Measurements from ENCODE around the gene SIT1.
A peak's percentile ranks its signal among the peaks of the same experiment; 100 is the strongest.

Gene SIT1

DNA sequence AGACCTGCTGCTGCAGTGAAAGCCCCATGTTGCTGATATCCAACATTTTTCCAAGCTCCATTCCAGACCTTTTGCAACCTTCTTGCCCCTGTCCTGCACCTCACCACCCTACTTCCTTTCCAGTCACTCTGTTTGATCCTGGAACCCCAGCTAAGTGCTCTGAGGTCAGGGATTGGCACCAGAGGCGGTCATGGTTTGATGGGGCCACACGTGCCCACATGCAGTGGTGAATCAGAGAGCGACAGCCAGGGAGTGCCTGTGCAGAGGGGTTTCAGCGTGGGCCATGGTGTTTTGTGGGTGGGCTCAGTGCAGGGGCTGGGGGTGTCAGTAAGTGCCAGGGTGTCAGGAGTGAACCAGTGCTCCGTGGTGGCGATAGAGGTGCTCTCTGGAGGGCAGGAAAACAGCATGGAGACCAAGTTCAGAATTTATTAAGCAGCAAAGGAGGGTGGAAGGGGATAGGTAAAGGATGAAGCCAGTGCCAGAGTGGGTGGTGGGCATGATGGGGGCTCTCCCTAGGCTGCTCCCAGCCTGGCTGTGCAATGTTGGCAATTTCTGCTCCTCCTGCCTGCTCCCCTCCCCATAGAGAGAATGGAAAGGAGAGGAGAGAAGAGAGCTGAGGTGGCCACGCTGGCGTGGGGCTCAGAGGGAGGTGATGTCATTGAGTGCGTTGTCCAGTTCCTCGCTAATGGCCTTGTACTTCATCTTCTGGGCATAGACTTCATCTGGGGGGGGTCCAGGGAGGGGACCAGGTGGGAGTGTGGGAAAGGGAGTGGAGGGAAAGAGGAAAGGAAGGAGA lies 32.0 kb upstream of the SIT1 start:
- DNase-seq, result no peak

DNA sequence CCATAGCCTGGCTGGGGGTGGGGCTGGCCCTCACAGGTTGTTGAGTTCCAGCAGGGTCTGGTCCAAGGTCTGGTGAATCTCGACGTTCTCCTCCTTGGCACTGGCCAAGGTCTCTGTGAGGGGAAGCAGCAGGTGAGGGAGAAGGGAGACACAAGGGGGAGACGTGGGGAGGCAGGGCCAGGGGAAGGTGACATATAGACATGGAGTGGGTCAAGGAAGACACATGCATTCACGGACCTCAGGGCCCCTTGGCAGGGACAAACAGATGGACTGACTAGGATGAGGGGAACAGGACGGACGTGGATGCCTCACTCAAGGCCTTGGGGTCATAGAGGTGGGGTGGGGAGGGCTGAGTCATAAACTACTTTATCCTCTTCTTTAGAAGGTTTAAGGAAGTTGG lies 31.3 kb upstream of the SIT1 start:
- no peak for DNase-seq

GRCh38 chr9:35681341-35682002 lies 30.7 kb upstream of the SIT1 start:
- no peak for DNase-seq

GRCh38 chr9:35680331-35681105 lies 29.8 kb upstream of the SIT1 start:
- DNase-seq, result no peak

GRCh38 chr9:35679766-35680330 lies 29.1 kb upstream of the SIT1 start:
- no peak for DNase-seq

- no peak for DNase-seq
Observed at GRCh38 chr9:35679091-35679490, 28.4 kb upstream of the SIT1 start.

DNA sequence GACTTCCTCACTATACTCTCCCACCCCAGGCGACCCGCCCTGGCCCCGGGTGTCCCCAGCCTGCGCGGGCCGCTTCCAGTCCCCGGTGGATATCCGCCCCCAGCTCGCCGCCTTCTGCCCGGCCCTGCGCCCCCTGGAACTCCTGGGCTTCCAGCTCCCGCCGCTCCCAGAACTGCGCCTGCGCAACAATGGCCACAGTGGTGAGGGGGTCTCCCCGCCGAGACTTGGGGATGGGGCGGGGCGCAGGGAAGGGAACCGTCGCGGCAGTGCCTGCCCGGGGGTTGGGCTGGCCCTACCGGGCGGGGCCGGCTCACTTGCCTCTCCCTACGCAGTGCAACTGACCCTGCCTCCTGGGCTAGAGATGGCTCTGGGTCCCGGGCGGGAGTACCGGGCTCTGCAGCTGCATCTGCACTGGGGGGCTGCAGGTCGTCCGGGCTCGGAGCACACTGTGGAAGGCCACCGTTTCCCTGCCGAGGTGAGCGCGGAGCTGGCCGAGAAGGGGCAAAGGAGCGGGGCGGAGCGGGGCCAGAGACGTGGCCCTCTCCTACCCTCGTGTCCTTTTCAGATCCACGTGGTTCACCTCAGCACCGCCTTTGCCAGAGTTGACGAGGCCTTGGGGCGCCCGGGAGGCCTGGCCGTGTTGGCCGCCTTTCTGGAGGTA lies 25.1 kb upstream of the SIT1 start:
- DNase-seq, result peak in 17 of 51 donors; percentile 6 to 51 (median 25)

GRCh38 chr9:35675204-35675603 lies 24.5 kb upstream of the SIT1 start:
- no peak for DNase-seq

- no peak for DNase-seq
Observed at GRCh38 chr9:35674025-35674361, 23.3 kb upstream of the SIT1 start.

- DNase-seq, result peak in 17 of 51 donors; percentile 5 to 53 (median 17)
Observed at GRCh38 chr9:35673132-35674024, 22.6 kb upstream of the SIT1 start, which contains the start of gene CA9. TSS of gene CA9 (plus strand) at chr9:35673928. CDS start at chr9:35673960, 32 bp downstream.

DNA sequence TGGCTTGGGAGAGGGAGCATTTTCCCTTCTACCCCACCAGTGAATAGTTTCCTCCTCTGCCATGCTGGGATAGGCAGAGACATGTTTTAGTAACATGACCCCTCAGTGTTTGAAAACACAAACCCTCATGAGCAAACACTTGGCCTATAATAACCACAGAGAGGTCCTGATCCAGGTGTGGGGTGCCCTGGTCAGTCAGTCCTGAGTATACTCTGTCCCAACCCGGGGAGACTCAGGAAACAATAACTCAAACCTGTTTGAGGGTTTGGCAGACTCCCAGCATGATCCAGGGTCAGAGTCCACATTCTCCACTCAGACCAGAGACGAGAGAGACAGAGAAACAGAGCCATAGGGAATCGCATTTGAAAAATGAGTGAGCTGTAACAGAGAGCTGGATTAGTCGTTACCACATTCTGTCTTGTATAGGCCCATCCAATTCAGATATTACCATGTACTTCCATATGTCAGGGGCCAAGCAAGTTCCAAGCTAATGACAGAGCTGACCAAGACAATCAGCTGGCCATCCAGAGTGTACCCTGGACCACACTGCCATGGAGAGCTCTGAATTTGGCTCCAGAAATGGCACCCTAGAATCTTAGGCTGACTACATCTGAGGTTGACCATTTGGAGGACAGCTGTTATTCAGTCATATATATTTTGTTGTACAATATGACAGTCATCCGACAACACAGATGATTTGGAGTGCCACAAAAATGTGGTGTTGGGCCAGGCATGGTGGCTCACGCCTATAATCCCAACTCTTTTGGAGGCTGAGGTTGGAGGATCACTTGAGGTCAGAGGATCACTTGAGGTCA lies 18.8 kb upstream of the SIT1 start:
- DNase-seq, result no peak

GRCh38 chr9:35667939-35668338 lies 17.2 kb upstream of the SIT1 start:
- no peak for DNase-seq

- no peak for DNase-seq
Observed at GRCh38 chr9:35666549-35666948, 15.8 kb upstream of the SIT1 start.

- no peak for DNase-seq
Observed at GRCh38 chr9:35666045-35666444, 15.3 kb upstream of the SIT1 start.

- no peak for DNase-seq
Observed at GRCh38 chr9:35665471-35665818, 14.7 kb upstream of the SIT1 start.

- peak in 47 of 51 donors; percentile 14 to 80 (median 54) for DNase-seq
Observed at GRCh38 chr9:35664531-35665470, 14.1 kb upstream of the SIT1 start, which contains the start of gene ARHGEF39. TSS of gene ARHGEF39 (minus strand) at chr9:35665195. CDS start at chr9:35665169, 26 bp downstream.

DNA sequence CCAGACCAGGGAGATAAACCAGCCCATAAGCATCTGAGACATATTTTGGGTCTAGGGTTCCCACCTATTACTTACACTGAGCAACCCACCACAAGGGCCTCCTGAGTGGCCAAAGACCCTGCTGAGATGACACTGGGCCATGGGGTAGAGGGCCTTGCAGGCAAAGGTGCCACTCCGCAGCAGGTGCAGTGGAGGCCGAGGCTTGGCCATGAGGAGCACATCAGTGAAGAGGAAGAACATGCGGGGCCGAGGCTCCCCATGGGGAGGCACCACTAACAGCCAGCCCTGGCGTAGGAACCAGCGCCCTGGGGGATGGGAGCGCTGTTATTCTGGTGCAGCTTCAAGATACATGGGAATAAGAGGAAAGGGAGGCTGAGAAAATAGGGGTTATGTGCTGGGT lies 11.7 kb upstream of the SIT1 start:
- no peak for DNase-seq

DNA sequence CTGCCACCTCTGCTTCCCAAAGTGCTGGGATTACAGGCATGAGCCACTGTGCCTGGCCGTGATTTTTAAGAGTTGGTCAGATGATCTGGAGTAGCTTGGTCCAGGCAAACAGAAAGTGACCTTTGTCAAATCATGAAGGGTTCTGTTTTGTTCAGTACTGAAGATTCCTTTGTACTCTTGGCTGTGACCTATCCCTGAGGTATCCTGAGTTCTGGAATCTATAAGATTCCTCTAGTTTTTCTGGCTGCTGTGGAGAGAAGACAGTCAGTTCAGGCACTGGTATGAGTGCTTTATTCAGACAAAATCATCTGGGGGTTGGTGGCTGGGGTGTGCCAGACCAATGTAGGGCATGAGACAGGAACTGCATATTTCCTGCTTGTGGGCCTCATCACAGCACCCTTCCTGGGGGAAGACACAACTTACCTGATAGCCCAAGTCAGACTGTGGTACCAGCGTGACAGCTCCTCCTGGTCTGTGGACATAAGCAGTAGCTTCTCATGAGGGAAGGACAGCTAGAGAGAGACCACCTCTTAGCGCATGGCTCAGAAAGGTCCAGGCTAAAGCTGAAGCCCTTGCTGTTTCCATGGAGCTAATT lies 11.1 kb upstream of the SIT1 start:
- no peak for DNase-seq

Measured in hypothalamus (tissue), 51 donors.